ENCODE data around the gene TAL2. TPM values are rescaled to one million over a fixed set of nuclear protein-coding genes. Genes with fewer than 3 reads are reported as not detected.

The TAL2 gene
- total RNA-seq, 1 experiment from 2014 or later = 0.50 TPM

GRCh38 chr9:105667867-105668266 is 5.6 kb downstream of the TAL2 start:
- no peak overlapping the region for H3K56ac ChIP-seq (ENCODE audit: insufficient read length, low read depth, low read length)
- DNase-seq = no peak
- no peak overlapping the region for H2AFZ ChIP-seq (ENCODE audit: low read length)

More at GRCh38 chr9:105667867-105668266, 5.6 kb downstream of the TAL2 start:
- Mint-ChIP-seq H3K36me3 (ENCODE audit: insufficient read depth in 1 of 3, low read depth in 3 of 3) (no peaks in the 10 kb centered on the region), H3K27me3 (ENCODE audit: low read depth) (no peaks in the 10 kb centered on the region; the same call in 1 of the 2 replicates), H3K27ac (no peak overlapping the region), H3K4me3 (no peak overlapping the region), H3K4me1 (peaks cover 2 to 7% of the 10 kb centered on the region in 2 experiments; a peak in 2 of 4 replicates), H3K9me3 (no peaks in the 10 kb centered on the region)
- Histone ChIP-seq H4K8ac (replicated peaks; ENCODE audit: insufficient read length, low read depth, low read length) (no peak overlapping the region), H3K14ac (ENCODE audit: insufficient read depth, low read length) (no peak overlapping the region), H2AK5ac (ENCODE audit: insufficient read length, low read length) (no peak overlapping the region), H3K27me3 (ENCODE audit: insufficient read depth, low read length) (no peaks in the 10 kb centered on the region), H3K9me3 (ENCODE audit: control insufficient read depth, low read depth, low read length) (no peaks in the 10 kb centered on the region), H2BK120ac (ENCODE audit: low read depth, low read length, poor library complexity, severe bottlenecking) (no peak overlapping the region), H4K20me1 (ENCODE audit: control insufficient read depth, insufficient read depth, insufficient read length) (no peaks in the 10 kb centered on the region), H3K4me1 (ENCODE audit: insufficient read depth, low read length) (no peaks in the 10 kb centered on the region), H3K79me1 (ENCODE audit: insufficient read depth, low read depth, low read length, poor library complexity, severe bottlenecking) (no peaks in the 10 kb centered on the region), H3K23me2 (ENCODE audit: insufficient read length, low read depth, low read length, poor library complexity, severe bottlenecking) (no peaks in the 10 kb centered on the region), H2BK20ac (ENCODE audit: low read depth, low read length, poor library complexity, severe bottlenecking) (no peak overlapping the region), H4K5ac (ENCODE audit: insufficient read length, low read depth, low read length) (no peak overlapping the region), H3K4ac (ENCODE audit: low read depth, low read length) (no peak overlapping the region), H3T11ph (ENCODE audit: low read length) (no peak overlapping the region), H3K27ac (ENCODE audit: insufficient read length, low read depth, low read length) (no peak overlapping the region), H2BK5ac (ENCODE audit: insufficient read length, low read length) (no peak overlapping the region), H3K79me2 (ENCODE audit: insufficient read depth, low read length) (no peaks in the 10 kb centered on the region), H2BK15ac (ENCODE audit: low read depth, low read length) (no peak overlapping the region), H4K91ac (ENCODE audit: insufficient read length, low read depth, low read length) (no peak overlapping the region), H3K23ac (ENCODE audit: insufficient read length, low read depth, low read length) (no peak overlapping the region), H2BK12ac (ENCODE audit: insufficient read length, low read depth, low read length) (no peak overlapping the region), H3K9ac (ENCODE audit: extremely low read depth, insufficient read length, low read length) (no peak overlapping the region), H3K18ac (ENCODE audit: insufficient read length, low read depth, low read length) (no peak overlapping the region), H3K4me2 (ENCODE audit: insufficient read depth, insufficient read length, low read length) (no peak overlapping the region)
- no peak for TF ChIP-seq CTCF (conservative IDR thresholded peaks at IDR 0.05)
- WGBS (ENCODE audit: extremely low coverage, insufficient read length, low lambda C conversion rate) = no CpG with 5 or more reads among the region's 4 CpGs

Data from H9 (cell line).